HG02885 (cell line): ENCODE data around the gene KIAA0319L.
A peak's percentile ranks its signal among the peaks of the same experiment; 100 is the strongest.
"Not testable (repeated sequence)": the region's sequence is repeated elsewhere in the genome, so short reads cannot be mapped to it uniquely, and the experiment has no call there.

ENCODE experiments used
- ATAC-seq: cut with Tn5 transposase; IDR thresholded peaks from one replicate; pipeline ENCODE4 v1.9.1; 2021; ENCODE audit warnings: mild to moderate bottlenecking; ENCODE audit not compliant: unreplicated experiment, poor library complexity

KIAA0319L gene

GRCh38 chr1:35557118-35557610 lies at the start of gene KIAA0319L:
KIAA0319L (minus strand) TSS chr1:35557403; CDS start chr1:35554491, 2,912 bp downstream.
- ATAC-seq: peak; percentile 82

GRCh38 chr1:35605867-35606182 lies 48.6 kb upstream of the KIAA0319L start:
- ATAC-seq: no peak

- ATAC-seq: no peak
These were observed 48.1 kb upstream of the KIAA0319L start for GRCh38 chr1:35605071-35605866.

GRCh38 chr1:35603941-35604340 lies 46.7 kb upstream of the KIAA0319L start:
- ATAC-seq: no peak

- ATAC-seq: no peak
These were observed 46.3 kb upstream of the KIAA0319L start for GRCh38 chr1:35603468-35603867.

- ATAC-seq: no peak
These were observed 43.4 kb upstream of the KIAA0319L start for GRCh38 chr1:35600593-35600992.

- ATAC-seq: no peak
These were observed 42.2 kb upstream of the KIAA0319L start for GRCh38 chr1:35599411-35599810.

- no peak for ATAC-seq
These were observed 41.7 kb upstream of the KIAA0319L start for GRCh38 chr1:35598895-35599294.

- no peak for ATAC-seq
These were observed 40.7 kb upstream of the KIAA0319L start for GRCh38 chr1:35597870-35598269.

GRCh38 chr1:35595684-35596083 lies 38.5 kb upstream of the KIAA0319L start:
- ATAC-seq: no peak

GRCh38 chr1:35594005-35594760 lies 37.0 kb upstream of the KIAA0319L start:
- ATAC-seq: no peak

- ATAC-seq: no peak
These were observed 36.0 kb upstream of the KIAA0319L start for GRCh38 chr1:35592991-35593769.

GRCh38 chr1:35591211-35591610 lies 34.0 kb upstream of the KIAA0319L start:
- ATAC-seq: no peak

- no peak for ATAC-seq
These were observed 33.4 kb upstream of the KIAA0319L start for GRCh38 chr1:35590476-35591040.

- ATAC-seq: no peak
These were observed 32.6 kb upstream of the KIAA0319L start for GRCh38 chr1:35589516-35590427.

- ATAC-seq: no peak
These were observed 31.2 kb upstream of the KIAA0319L start for GRCh38 chr1:35588197-35588910.

- no peak for ATAC-seq
These were observed 30.5 kb upstream of the KIAA0319L start for GRCh38 chr1:35587736-35588135.

- no peak for ATAC-seq
These were observed 29.6 kb upstream of the KIAA0319L start for GRCh38 chr1:35586808-35587207.

GRCh38 chr1:35585805-35586204 lies 28.6 kb upstream of the KIAA0319L start:
- not testable (repeated sequence) for ATAC-seq
